GM23248 (cell line): Measurements from ENCODE around the gene KIF5B.

ENCODE experiments used
- EZH2 ChIP-seq: fragments of 200-600 bp; sonication (generic); IDR thresholded peaks from 2 replicates; pipeline ENCODE4 v1.6.1; 2018; ENCODE audit warnings: antibody characterized with exemption, mild to moderate bottlenecking; ENCODE audit not compliant: insufficient read depth, poor library complexity, severe bottlenecking
- EZH2phosphoT487 ChIP-seq: fragments of 200-600 bp; sonication (generic); IDR thresholded peaks from 2 replicates; pipeline ENCODE4 v1.6.1; 2018; ENCODE audit warnings: antibody characterized with exemption, moderate library complexity, mild to moderate bottlenecking, low read depth; ENCODE audit not compliant: insufficient read depth

DNA sequence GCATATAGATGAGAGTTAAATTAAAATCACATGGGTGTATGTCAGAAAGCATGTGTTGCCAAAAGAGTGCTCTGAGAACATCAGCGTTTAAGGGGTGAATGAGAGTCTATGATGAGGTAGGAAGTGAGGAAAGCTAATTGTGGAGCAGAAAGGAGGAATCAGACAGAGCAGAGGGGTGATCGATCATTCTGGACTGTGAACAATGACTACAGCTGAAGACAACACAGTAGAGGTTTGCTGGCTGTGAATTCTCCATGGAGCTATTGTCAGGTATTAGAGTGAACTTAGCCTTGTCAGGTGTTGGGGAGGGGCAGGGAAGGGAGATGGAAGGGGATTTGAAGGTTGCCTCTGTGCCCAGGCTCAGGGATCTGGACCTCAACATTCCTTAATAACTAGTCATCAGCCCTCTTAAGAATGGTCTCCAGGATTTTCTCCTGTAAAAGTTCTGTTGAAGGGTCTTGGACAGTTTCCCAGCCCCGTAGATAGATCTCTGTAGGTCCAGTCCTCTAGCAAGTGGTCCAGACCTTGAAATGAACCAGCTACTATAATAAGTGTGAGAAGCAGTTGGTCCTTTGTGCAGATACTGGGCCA is 57.1 kb downstream of the KIF5B start:
- TF ChIP-seq EZH2 (no peak), EZH2phosphoT487 (no peak)
